ENCODE data around the gene C16orf96. TPM values are rescaled to one million over a fixed set of nuclear protein-coding genes. Genes with fewer than 3 reads are reported as not detected.

The C16orf96 gene
- total and polyA plus RNA-seq, 2 of the 8 experiments (the other 6 are each of a cell fraction or from before 2014, with no cell fraction given) = 1.0 to 1.3 TPM

- Histone ChIP-seq H3K27ac (ENCODE audit: low read depth, low read length) (no peak overlapping the region), H3K18ac (ENCODE audit: extremely low read depth, low read length) (no peak overlapping the region), H4K20me1 (replicated peaks in 1 of 2; ENCODE audit: control insufficient read depth in 1 of 2, insufficient read depth in 2 of 2, low read length in 2 of 2) (peaks cover 13 to 24% of the 10 kb centered on the region in 2 experiments), H2AFZ (ENCODE audit: low read length) (no peak overlapping the region), H3K9me3 (ENCODE audit: insufficient read depth in 2 of 2, low read depth in 1 of 2, low read length in 1 of 2) (no peaks in the 10 kb centered on the region), H3K79me1 (ENCODE audit: low read depth, low read length) (peaks cover 9% of the 10 kb centered on the region; the same call in 1 of the 2 replicates), H3K4ac (replicated peaks; ENCODE audit: insufficient read length, low read depth, low read length) (no peak overlapping the region), H2AK5ac (ENCODE audit: low read depth, low read length) (no peak overlapping the region), H2BK120ac (replicated peaks; ENCODE audit: low read depth, low read length) (no peak overlapping the region), H4K8ac (ENCODE audit: extremely low read depth, insufficient read depth, low read length) (no peak overlapping the region; the same call in 1 of the 2 replicates), H3K36me3 (ENCODE audit: control insufficient read depth in 2 of 4, insufficient read depth in 4 of 4, low read length in 3 of 4) (peaks cover 2 to 20% (median 11%) of the 10 kb centered on the region in 4 experiments; a peak in 4 of 8 replicates), H3K56ac (replicated peaks; ENCODE audit: insufficient read length, low read depth, low read length) (no peak overlapping the region), H3K9ac (replicated peaks in 1 of 4; ENCODE audit: extremely low read depth in 1 of 4, low read depth in 3 of 4, low read length in 3 of 4) (no peak overlapping the region), H2BK15ac (ENCODE audit: low read length) (no peak overlapping the region), H3K14ac (ENCODE audit: insufficient read length) (no peak overlapping the region), H3K23ac (ENCODE audit: insufficient read length) (no peak overlapping the region), H3K79me2 (ENCODE audit: control insufficient read depth in 1 of 2, insufficient read depth in 2 of 2, low read length in 2 of 2) (peaks cover 13 to 45% of the 10 kb centered on the region in 2 experiments; a peak in 3 of 4 replicates), H3K4me2 (ENCODE audit: insufficient read depth in 1 of 2, low read depth in 2 of 2, low read length in 2 of 2) (no peak overlapping the region), H4K5ac (ENCODE audit: insufficient read length, low read depth, low read length) (no peak overlapping the region), H2BK20ac (ENCODE audit: low read length) (no peak overlapping the region), H3K27me3 (replicated peaks in 1 of 4; ENCODE audit: control insufficient read depth in 3 of 4, extremely low read depth in 1 of 4, insufficient read depth in 3 of 4, low read length in 3 of 4) (no peaks in the 10 kb centered on the region), H2BK12ac (ENCODE audit: low read depth, low read length) (no peak overlapping the region), H2BK5ac (ENCODE audit: low read depth, low read length) (no peak overlapping the region), H3K4me3 (ENCODE audit: extremely low read depth in 1 of 4, insufficient read depth in 2 of 4, low read depth in 3 of 4, low read length in 4 of 4) (no peak overlapping the region), H3K4me1 (replicated peaks in 1 of 4; ENCODE audit: control insufficient read depth in 3 of 4, insufficient read depth in 4 of 4, low read length in 3 of 4) (peaks cover 0 to 26% (median 23%) of the 10 kb centered on the region in 4 experiments; a peak in 6 of 7 replicates), H3K23me2 (ENCODE audit: low read depth, low read length) (peaks cover 9% of the 10 kb centered on the region), H4K91ac (replicated peaks; ENCODE audit: insufficient read length, low read length) (no peak overlapping the region)
- FAIRE-seq (no peak), DNase-seq (ENCODE audit: low read depth in 1 of 2, low spot score in 2 of 2) (no peak)
- WGBS, 2 experiments (ENCODE audit: extremely low coverage in 1 of 2, insufficient coverage in 1 of 2, insufficient read length in 1 of 2, insufficient replicate concordance in 2 of 2, low coverage in 1 of 2, low lambda C conversion rate in 2 of 2, missing lambda C conversion rate in 1 of 2) = 96% methylated on average over 27 of the region's 45 CpGs; no CpG with 5 or more reads in 1 of the 2 experiments
- ChIA-PET POLR2A (ENCODE audit: partially characterized antibody) (interaction anchor here (0.7 to 13.3 kb wide), 3 partner anchors 15 to 60 kb away, joined by 3 to 126 read pairs (median 69); partner anchors contain the start of gene MGRN1), CTCF (ENCODE audit: partially characterized antibody) (interaction anchor here (0.7 to 5.0 kb wide), 2 partner anchors 24 to 40 kb away, joined by 3 to 21 read pairs; no protein-coding TSS in a partner anchor)
- TF ChIP-seq HDAC6 (IDR thresholded peaks at IDR 0.05; ENCODE audit: low read depth, low read length) (no peak), KDM5A (IDR thresholded peaks at IDR 0.05; ENCODE audit: low read length) (no peak), CREB1 (IDR thresholded peaks at IDR 0.05) (no peak), POLR2AphosphoS5 (IDR thresholded peaks at IDR 0.05; ENCODE audit: low read depth, low read length) (peak; percentile 37; the same call in 1 of the 2 replicates), POLR2A (IDR thresholded peaks at IDR 0.05; ENCODE audit: control extremely low read depth in 1 of 2, low read depth in 2 of 2, low read length in 2 of 2) (peak in 1 of 2 experiments; percentile 58; a peak in 1 of 3 replicates), CHD2 (IDR thresholded peaks at IDR 0.05; ENCODE audit: low read length) (no peak)
Observed at GRCh38 chr16:4609200-4610010, 53.3 kb downstream of the C16orf96 start.

Data from H1 (cell line).